Activated CD8-positive, alpha-beta memory T cell treated with anti-CD3 and anti-CD28 coated beads for 24 hours (primary cell): ENCODE results near the gene SF3B3.

Source experiments
- DNase-seq: peaks from one replicate; pipeline ENCODE4 v3.0.0-alpha.2; 2020

Gene SF3B3

GRCh38 chr16:70523743-70524398, at the start of gene SF3B3:
SF3B3 (plus strand) TSS chr16:70523816; CDS start chr16:70526657, 2,841 bp downstream.
- DNase-seq, result peak; percentile 93

- DNase-seq, result no peak
Observed at GRCh38 chr16:70474320-70475053, 49.1 kb upstream of the SF3B3 start.

- DNase-seq, result no peak
Observed at GRCh38 chr16:70475054-70475871, 48.4 kb upstream of the SF3B3 start.

- DNase-seq, result peak; percentile 75
Observed at GRCh38 chr16:70476272-70477020, 47.2 kb upstream of the SF3B3 start.

GRCh38 chr16:70478169-70478568, 45.4 kb upstream of the SF3B3 start:
- no peak for DNase-seq

GRCh38 chr16:70478912-70479341, 44.7 kb upstream of the SF3B3 start:
- no peak for DNase-seq

- DNase-seq, result no peak
Observed at GRCh38 chr16:70480127-70481105, 43.2 kb upstream of the SF3B3 start.

GRCh38 chr16:70481929-70482536, 41.6 kb upstream of the SF3B3 start:
- no peak for DNase-seq

GRCh38 chr16:70482624-70483023, 41.0 kb upstream of the SF3B3 start:
- DNase-seq, result no peak

- no peak for DNase-seq
Observed at GRCh38 chr16:70483426-70483825, 40.2 kb upstream of the SF3B3 start.

- DNase-seq, result no peak
Observed at GRCh38 chr16:70484867-70485266, 38.7 kb upstream of the SF3B3 start.

- DNase-seq, result no peak
Observed at GRCh38 chr16:70490261-70490660, 33.4 kb upstream of the SF3B3 start.

- DNase-seq, result no peak
Observed at GRCh38 chr16:70493802-70494201, 29.8 kb upstream of the SF3B3 start.

GRCh38 chr16:70494202-70494770, 29.3 kb upstream of the SF3B3 start:
- DNase-seq, result no peak

GRCh38 chr16:70494777-70495176, 28.8 kb upstream of the SF3B3 start:
- no peak for DNase-seq

GRCh38 chr16:70495425-70496182, 28.0 kb upstream of the SF3B3 start:
- no peak for DNase-seq

- DNase-seq, result no peak
Observed at GRCh38 chr16:70496513-70496912, 27.1 kb upstream of the SF3B3 start.

GRCh38 chr16:70508752-70509151, 14.9 kb upstream of the SF3B3 start:
- DNase-seq, result no peak

- no peak for DNase-seq
Observed at GRCh38 chr16:70510216-70510615, 13.4 kb upstream of the SF3B3 start.

GRCh38 chr16:70511833-70512232, 11.8 kb upstream of the SF3B3 start:
- no peak for DNase-seq
